Breast epithelium (tissue), 4 donors: ENCODE data around the gene TUBA3D. TPM values are rescaled to one million over a fixed set of nuclear protein-coding genes. Genes with fewer than 3 reads are reported as not detected.
"Not testable (repeated sequence)": the region's sequence is repeated elsewhere in the genome, so short reads cannot be mapped to it uniquely, and the experiment has no call there.

Experiments used
- DNase-seq, 2 donors: peaks; one replicate each; pipeline ENCODE4 v3.0.0-alpha.2; 2019; ENCODE audit warnings: low spot score in 2 of 2
- H3K27ac ChIP-seq, 2 donors: fragments of 200-600 bp; sonication (generic) in 1 of 2; one replicate each; pipeline ENCODE4 v1.5.1; 2016 to 2019; ENCODE audit warnings: mild to moderate bottlenecking in 1 of 2
- H3K27me3 ChIP-seq, 2 donors: fragments of 200-600 bp; sonication (generic) in 1 of 2; one replicate each; pipeline versions ENCODE4 v1.5.1 to v1.6.0; 2017 to 2019; ENCODE audit warnings: control low read depth in 1 of 2, mild to moderate bottlenecking in 1 of 2
- H3K36me3 ChIP-seq: fragments of 200-600 bp; one replicate; pipeline ENCODE4 v1.5.1; 2019
- H3K4me1 ChIP-seq, 2 donors: fragments of 200-600 bp; sonication (generic); one replicate each; pipeline ENCODE4 v1.5.1; 2016 to 2019; ENCODE audit warnings: control low read depth in 1 of 2
- H3K4me3 ChIP-seq, 3 donors: fragments of 200-600 bp; sonication (generic); 1 replicate in 2 of 3; 2 replicates in 1 of 3; pipeline ENCODE4 v1.5.1; 2016 to 2019; ENCODE audit warnings: mild to moderate bottlenecking in 3 of 3, moderate library complexity in 2 of 3
- H3K9me3 ChIP-seq, 2 donors: fragments of 200-600 bp; sonication (generic) in 1 of 2; one replicate each; pipeline ENCODE4 v1.5.1; 2016 to 2019; ENCODE audit warnings: control low read depth in 1 of 2
- CTCF ChIP-seq, 3 donors: fragments of 450-650 bp; IDR thresholded peaks; one replicate each; pipeline ENCODE4 v1.5.1; 2016 to 2017; ENCODE audit warnings: antibody characterized with exemption in 3 of 3, mild to moderate bottlenecking in 3 of 3, moderate library complexity in 3 of 3
- POLR2A ChIP-seq: fragments of 450-650 bp; IDR thresholded peaks from one replicate; pipeline ENCODE4 v1.6.1; 2016; ENCODE audit warnings: antibody characterized with exemption, mild to moderate bottlenecking, moderate library complexity
- POLR2AphosphoS5 ChIP-seq, 3 donors: sonication (generic); formaldehyde crosslinking; IDR thresholded peaks; one replicate each; pipeline ENCODE4 v1.6.1; 2017; ENCODE audit warnings: antibody characterized with exemption in 3 of 3
- intact Hi-C: fragments of 100-400 bp; cut with DNase I; formaldehyde crosslinking; loops from one replicate; pipeline ENCODE4 v1.15.1; 2023; ENCODE audit warnings: low total_unique reads
- total RNA-seq, 3 donors: library from RNA; depleted of rRNA; stranded (reverse); fragments of >200 nt; gene quantifications; one replicate each; pipeline ENCODE4 v1.1.0, GENCODE V29; 2016

Gene TUBA3D
- total RNA-seq = not detected

- H3K27me3 ChIP-seq = no peaks in the 10 kb centered on the region
- H3K36me3 ChIP-seq = no peaks in the 10 kb centered on the region
- no peak within 1 kb of the TSS for H3K4me3 ChIP-seq
- no peak within 1 kb of the TSS for H3K27ac ChIP-seq
- TF ChIP-seq POLR2A (no peak), CTCF (IDR thresholded peaks at IDR 0.05) (no peak), POLR2AphosphoS5 (IDR thresholded peaks at IDR 0.05) (no peak)
- H3K9me3 ChIP-seq = no peaks in the 10 kb centered on the region
- no peaks in the 10 kb centered on the region for H3K4me1 ChIP-seq
- no peak for DNase-seq
- intact Hi-C loops = no loop called here
Measured at GRCh38 chr2:131475831-131476230, at the start of gene TUBA3D. Gene TUBA3D, plus strand, starts transcription at chr2:131476119. Its CDS starts 81 bp downstream, at chr2:131476200.

- H3K9me3 ChIP-seq = no peaks in the 10 kb centered on the region
- no peaks in the 10 kb centered on the region for H3K36me3 ChIP-seq
- H3K27ac ChIP-seq = no peak overlapping the region
- H3K4me1 ChIP-seq = no peaks in the 10 kb centered on the region
- intact Hi-C loops = no loop called here
- TF ChIP-seq POLR2AphosphoS5 (IDR thresholded peaks at IDR 0.05) (no peak), POLR2A (no peak), CTCF (IDR thresholded peaks at IDR 0.05) (no peak)
- H3K27me3 ChIP-seq = peaks cover 0 to 25% of the 10 kb centered on the region in 2 donors
- no peak for DNase-seq
- no peak overlapping the region for H3K4me3 ChIP-seq
Measured at GRCh38 chr2:131426727-131427126, 49.2 kb upstream of the TUBA3D start.

DNA sequence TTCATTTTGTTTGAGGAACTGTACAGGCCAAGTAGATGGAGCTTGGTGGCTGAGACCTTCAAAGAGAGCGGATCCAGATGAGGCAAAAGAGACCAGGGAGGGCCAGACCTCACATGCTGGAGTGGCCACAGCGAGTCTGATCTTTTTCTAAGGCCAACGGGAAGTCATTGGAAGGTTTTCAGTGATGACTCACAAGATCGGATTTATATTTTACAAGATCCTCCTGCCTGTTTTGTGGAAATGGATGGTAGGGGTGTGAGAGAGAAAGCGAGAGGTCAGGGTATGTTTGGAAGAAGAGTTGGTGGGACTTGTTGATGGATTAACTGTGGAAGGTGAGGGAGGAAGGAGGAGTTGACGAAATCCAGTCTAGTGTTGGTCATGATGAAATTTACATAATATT lies 44.6 kb upstream of the TUBA3D start:
- Histone ChIP-seq H3K27me3 (peaks cover 0 to 15% of the 10 kb centered on the region in 2 donors), H3K36me3 (no peaks in the 10 kb centered on the region), H3K9me3 (no peaks in the 10 kb centered on the region), H3K4me3 (no peak overlapping the region), H3K4me1 (no peaks in the 10 kb centered on the region), H3K27ac (no peak overlapping the region)
- intact Hi-C loops = no loop called here
- TF ChIP-seq POLR2AphosphoS5 (IDR thresholded peaks at IDR 0.05) (no peak), CTCF (IDR thresholded peaks at IDR 0.05) (no peak), POLR2A (no peak)
- no peak for DNase-seq

DNA sequence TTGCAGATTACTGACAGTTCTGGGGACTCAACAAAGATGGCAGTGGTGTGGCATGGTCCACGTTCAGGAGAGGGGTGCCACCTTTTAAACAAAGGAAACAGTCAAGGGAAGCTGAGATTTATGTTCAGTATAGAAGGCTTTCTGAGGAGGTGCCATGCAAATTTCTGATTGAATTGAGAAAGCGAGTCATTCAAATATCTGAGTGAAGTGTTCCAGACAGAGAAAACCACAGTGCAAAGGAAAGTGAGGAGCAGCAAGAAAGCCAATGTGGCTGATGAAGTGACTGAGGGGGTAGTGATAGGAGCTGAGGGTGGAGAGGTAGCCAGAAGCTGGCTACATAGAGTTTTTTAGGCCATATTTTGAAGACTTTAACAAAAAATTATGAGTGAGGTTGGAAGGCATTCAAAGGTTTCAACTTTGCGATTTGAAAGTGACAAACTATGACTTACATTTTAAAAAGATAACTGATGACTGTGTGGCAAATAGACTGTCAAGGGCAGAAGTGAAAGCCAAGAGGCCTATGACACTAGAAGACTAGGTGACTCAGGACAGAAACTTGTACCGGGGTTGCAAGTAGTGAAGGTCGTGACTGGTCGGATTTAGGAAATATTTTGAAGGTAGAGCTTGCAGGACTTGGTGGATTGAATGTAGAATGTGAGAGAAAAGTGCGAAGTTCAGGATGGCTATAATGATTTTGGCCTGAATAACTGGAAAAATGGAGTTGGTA lies 35.0 kb upstream of the TUBA3D start:
- H3K27ac ChIP-seq, intact Hi-C loops, H3K27me3 ChIP-seq, H3K4me3 ChIP-seq, H3K36me3 ChIP-seq, H3K9me3 ChIP-seq, H3K4me1 ChIP-seq, DNase-seq: not testable (repeated sequence)

- H3K4me1 ChIP-seq, H3K27ac ChIP-seq, intact Hi-C loops, H3K9me3 ChIP-seq, DNase-seq, H3K4me3 ChIP-seq, H3K27me3 ChIP-seq, H3K36me3 ChIP-seq: not testable (repeated sequence)
Measured at GRCh38 chr2:131444736-131445514, 31.0 kb upstream of the TUBA3D start.

GRCh38 chr2:131445515-131445797 lies 30.5 kb upstream of the TUBA3D start:
- H3K4me3 ChIP-seq, H3K4me1 ChIP-seq, H3K27me3 ChIP-seq, intact Hi-C loops, H3K36me3 ChIP-seq, H3K9me3 ChIP-seq, H3K27ac ChIP-seq, DNase-seq: not testable (repeated sequence)
